GM18867 (cell line): ENCODE measurements around the gene CD1C.
"Not testable (repeated sequence)": the region's sequence is repeated elsewhere in the genome, so short reads cannot be mapped to it uniquely, and the experiment has no call there.

Source experiments
- ATAC-seq: cut with Tn5 transposase; IDR thresholded peaks from one replicate; pipeline ENCODE4 v1.9.1; 2021; ENCODE audit warnings: mild to moderate bottlenecking, moderate library complexity; ENCODE audit not compliant: unreplicated experiment

The CD1C gene

DNA sequence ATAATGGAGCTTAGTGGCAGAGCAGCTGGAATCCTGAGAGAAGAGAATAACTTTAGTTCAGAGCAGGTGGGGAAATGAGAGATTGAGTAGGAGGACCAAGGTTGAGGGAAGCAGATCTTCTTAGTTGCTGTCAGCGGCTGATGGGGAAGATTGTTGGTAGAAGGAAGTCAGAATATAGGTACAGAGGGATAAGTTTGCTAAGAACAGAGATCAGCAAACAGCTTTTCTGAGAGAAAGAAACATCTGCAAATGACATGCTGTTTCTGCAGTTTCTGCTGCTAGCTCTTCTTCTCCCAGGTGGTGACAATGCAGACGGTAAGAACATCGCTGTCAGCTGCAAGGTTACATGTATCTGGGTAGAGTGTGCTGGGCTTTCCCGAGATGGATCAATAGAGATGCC is at the start of gene CD1C:
CD1C (plus strand) TSS at position 113 of the 400 bp plus-strand sequence; CDS start at position 255, 142 bp downstream.
- ATAC-seq, result no peak

DNA sequence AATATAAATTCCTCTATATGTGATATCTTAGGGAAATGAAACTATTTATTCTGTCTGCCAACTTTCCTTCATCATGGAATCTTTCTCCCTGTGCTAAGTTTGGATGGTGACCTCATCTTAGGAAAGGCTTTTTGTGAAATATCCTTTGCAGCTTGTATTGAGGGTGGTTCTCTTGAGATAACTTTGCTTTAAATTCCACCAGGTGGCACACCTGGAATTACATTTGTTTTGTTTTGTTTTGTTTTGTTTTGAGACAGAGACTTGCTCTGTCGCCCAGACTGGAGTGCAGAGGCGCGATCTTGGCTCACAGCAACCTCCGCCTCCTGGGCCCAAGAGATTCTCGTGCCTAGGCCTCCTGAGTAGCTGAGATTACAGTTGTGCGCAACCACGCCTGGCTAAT is 43.1 kb upstream of the CD1C start:
- no peak for ATAC-seq

DNA sequence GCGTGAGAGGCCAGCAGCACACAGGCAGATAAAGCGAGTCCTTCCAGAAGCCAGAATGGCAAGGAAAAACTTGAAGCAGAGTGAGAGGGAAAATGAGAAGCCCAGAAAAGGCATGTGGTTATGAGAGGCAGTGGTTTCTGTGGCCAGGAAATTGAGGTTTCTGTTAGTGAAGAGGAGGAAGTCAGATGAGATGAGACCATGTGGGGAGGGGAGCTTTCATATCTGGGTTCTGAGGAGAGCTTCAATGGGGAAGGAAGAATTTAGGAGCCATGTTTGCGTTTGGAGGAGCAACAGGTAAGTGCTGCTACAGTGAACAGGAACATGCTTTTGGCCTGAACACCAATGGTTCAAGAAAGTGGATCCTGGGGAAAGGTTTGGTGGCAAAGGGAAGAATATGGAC is 41.6 kb upstream of the CD1C start:
- no peak for ATAC-seq

DNA sequence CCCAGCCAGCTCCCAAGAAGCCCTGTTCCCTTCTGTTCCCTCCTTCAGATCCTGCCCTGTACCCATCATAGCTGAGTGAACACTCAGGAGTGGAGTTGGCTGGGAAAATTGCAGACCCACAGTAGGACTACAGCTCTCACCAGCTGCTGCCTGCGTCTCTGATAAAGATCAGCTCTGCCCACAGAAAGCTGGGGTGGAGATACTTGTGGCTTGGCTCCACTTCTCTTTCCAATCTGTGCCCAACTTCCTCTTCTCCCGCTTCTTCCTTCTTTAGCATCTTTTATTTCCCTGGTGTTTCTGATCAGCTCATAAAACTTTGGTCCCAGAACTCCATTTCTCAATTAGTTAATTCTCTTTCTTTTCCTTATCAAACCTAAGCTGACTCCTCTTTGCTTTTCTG is 41.0 kb upstream of the CD1C start:
- ATAC-seq, result no peak

DNA sequence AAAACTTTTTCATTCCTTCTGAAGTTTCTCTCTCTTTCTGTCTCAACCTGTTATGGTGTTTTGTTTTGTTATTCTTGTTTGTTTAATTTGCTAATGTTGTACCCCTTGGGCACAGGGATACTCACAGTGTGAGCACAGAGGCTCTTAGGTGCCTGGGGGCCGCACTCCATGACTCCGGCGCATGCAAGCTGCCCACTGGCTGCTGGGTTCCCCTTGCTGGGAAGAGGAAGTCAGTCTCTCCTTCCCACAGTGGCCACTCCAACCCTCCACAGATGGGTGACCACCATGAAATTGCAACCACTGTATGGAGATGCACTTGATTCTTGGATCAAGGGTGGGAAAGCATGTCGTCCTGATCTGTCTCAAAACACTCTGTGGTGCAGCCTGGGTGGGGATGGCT is 40.1 kb upstream of the CD1C start:
- ATAC-seq, result no peak

DNA sequence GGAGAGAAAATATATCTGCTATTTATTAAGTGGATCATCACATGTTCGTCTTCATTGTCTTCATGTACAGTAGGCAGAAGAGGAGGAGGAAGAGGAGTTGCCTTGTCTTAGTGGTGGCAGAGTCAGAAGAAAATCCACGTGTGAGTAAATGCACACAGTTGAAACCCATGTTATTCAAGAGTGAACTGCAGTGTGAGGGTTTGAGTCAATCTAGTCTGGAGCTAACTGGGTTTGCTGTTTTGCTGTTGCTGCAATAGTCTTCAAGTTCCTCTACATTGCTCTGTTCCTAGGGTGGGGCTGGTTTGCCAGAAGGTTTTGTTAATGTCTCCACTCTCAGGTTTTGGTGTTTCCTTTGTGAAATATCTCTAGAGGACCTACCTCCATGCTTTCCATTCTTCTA is 38.6 kb upstream of the CD1C start:
- ATAC-seq, result no peak

DNA sequence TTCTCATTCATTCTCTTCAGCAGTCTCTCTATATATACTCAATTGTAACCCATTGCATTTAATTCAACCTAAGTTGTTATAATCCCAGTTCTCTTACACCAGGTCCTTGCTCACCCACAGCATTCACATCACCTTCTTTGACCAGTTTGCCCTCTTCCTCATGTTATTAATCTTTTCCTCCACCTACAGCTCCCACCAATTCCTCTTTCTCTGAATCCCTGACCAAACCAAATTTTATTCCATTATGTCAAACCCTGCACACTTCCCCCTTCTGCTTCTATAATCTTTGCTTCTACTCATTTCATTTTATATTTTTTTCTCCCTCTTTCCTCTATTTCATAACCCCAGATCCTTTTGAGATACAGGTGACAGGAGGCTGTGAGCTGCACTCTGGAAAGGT is 34.1 kb upstream of the CD1C start:
- ATAC-seq, result no peak

DNA sequence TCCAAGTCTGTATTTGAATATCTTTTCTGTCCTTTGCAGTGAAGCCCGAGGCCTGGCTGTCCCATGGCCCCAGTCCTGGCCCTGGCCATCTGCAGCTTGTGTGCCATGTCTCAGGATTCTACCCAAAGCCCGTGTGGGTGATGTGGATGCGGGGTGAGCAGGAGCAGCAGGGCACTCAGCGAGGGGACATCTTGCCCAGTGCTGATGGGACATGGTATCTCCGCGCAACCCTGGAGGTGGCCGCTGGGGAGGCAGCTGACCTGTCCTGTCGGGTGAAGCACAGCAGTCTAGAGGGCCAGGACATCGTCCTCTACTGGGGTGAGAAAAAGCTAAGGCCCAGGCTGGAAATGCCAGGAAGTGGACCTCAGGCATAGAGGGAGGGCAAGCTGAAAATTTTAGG is 33.0 kb upstream of the CD1C start:
- not testable (repeated sequence) for ATAC-seq

DNA sequence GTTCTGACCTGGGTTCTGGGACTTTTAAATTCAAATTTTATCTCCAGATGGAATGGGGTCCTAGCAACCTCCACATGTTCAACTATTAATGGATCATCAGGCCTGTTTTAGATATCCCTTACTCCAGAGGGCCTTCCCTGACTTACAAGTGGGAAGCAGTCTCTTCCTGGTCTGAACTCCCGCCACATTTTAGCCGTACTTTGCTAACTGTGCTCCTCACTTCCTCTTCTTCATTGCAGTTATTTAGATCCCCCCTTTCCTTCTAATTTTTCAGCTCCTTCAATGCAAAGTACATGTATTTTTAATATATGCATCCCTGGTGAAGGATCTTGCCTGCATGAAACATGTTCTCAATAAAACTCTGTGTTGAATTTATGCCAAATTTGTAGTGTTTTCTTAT is 31.8 kb upstream of the CD1C start:
- ATAC-seq, result no peak

DNA sequence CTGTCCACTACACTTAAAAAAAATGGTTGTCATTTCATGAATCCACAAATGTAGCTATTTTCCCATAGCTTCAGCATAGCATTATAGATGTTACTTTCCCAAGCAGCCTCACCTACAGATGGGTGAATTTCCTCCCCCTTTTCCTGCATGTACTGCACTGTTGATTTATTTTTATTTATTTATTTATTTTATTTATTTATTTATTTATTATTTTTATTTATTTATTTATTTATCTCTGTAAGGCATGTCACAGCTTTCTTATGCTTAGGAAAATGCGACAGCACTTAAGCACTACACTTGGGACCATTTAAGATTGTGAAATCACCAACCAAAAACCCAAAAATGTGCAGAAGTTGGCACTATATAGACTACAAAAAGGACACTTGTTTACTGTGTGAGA is 30.6 kb upstream of the CD1C start:
- ATAC-seq, result no peak

DNA sequence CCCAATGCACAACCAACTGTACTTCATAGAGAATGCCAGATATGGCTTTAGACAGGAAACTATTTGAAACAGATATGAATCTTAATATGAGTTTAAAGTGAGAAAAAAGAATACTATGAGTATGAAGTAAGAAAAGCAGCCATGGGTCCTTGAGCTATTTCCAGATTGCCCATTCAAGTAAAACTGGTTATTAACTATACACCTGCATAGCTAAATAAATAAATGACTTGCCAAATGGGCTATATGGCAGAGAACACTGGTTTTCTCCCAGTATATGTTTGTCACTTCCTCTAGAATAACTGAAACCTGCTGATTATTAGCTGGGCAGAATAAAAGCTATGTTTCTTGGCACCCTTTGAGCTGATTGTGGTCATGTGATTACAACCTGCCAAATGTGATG is 17.0 kb upstream of the CD1C start:
- ATAC-seq, result no peak

DNA sequence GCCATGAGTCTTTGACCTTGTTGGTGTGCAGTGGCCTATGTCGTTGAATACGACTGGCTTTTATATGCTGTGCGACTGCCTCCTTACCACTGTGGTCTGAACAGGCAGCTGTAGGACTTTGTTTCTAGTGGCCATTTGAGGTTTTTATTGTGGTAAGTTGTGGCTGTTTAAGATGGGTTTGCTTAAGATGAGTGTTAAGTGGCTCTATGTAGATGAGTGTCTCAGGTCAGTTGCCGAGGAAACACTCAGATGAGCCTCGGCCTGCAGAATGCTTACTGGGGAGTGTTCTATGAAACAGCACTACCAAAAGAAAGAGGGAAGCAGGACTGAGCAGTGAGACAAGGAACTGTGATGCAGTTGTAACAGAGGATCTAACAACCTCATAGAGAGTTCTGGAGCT is 14.9 kb upstream of the CD1C start:
- ATAC-seq, result peak; percentile 49

DNA sequence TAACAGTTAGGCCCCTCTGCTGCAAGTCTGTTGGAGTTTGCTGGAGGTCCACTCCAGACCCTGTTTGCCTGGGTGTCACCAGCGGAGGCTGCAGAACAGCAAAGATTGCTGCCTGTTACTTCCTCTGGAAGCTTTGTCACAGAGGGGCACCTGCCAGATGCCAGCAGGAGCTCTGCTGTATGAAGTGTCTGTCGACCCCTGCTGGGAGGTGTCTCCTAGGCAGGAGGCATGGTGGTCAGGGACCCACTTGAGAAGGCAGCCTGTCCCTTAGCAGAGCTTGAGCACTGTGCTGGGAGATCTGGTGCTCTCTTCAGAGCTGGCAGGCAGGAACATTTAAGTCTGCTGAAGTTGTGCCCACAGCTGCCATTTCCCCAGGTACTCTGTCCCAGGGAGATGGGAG is 7.3 kb upstream of the CD1C start:
- ATAC-seq, result not testable (repeated sequence)

DNA sequence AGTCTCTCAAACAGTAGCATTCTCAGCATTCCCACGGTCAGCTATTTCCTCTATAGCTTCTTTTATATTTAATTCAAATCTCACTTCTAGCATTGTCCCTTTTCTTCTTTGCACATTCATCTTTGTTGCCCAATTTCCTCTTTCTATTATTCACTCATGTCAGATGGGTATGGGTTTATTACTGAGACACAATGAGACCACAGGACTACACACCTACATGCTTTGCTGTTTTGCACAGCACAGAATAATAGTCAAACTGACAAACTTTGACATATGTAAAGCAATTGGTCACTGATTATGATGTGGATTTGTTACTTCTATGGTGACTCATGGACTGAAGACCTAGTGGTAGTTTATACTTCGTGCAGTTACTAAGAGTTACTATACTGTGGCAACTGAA is 5.8 kb upstream of the CD1C start:
- ATAC-seq, result peak; percentile 73

DNA sequence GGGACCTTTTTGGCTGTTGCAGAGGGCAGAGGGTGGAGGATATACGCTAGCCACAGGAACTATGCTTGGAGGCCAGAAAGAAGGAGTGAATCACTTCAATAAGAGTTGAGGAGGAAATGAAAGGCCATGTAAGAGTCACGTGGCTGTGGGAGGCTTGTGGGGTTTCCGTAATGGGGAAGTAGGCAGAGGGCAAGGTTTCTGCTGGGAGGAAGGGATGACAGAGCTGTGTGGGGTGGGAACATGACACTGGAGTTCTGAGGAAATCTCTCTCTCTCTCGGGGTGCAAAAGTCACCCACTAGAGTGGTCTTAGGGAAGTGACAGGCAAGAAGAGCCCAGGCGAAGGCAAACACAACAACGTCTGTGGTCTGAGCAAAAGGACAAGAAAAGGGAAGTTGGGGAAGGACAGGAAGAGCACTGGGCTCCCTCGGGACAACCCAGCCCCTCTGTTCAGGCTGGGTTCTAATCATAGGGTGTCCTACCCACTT is 3.9 kb upstream of the CD1C start:
- peak; percentile 62 for ATAC-seq

DNA sequence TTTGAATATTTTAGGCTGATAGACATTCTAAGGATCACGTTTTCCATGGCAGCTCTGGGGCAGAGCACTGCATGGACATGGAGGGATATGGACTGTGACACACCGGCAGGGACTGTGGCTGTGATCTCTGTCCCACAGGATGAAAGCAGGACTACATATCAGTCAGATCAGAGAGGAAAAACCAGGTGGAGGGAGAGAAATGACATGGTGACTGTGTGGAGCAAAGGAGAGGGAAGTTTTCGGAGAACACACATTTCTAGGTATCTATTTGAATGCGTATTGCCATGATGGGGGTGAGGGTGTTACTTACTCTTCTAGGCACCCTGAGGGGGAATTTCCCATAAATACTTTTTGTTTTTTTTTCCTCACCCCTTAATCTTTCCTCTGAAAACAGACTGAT is 3.2 kb upstream of the CD1C start:
- ATAC-seq, result no peak

DNA sequence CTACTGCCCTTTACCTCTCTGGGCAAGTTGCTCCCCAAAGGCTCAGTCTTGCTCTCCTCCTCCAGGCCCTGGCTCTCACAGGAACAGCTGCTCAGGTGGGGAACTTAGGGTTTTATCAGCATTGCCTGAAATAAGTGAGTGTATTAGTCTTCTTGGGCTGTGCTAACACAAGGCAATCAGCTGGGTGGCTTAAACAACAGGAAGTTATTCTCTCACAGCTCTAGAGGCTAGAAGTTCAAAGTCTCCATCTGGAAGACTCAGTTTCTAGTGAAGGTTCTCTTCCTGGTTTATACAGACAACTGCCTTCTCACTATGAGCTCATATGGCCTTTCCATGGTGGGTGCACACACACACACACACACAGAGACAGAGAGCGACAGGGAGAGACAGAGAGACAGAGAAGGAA is 2.8 kb upstream of the CD1C start:
- ATAC-seq, result no peak

DNA sequence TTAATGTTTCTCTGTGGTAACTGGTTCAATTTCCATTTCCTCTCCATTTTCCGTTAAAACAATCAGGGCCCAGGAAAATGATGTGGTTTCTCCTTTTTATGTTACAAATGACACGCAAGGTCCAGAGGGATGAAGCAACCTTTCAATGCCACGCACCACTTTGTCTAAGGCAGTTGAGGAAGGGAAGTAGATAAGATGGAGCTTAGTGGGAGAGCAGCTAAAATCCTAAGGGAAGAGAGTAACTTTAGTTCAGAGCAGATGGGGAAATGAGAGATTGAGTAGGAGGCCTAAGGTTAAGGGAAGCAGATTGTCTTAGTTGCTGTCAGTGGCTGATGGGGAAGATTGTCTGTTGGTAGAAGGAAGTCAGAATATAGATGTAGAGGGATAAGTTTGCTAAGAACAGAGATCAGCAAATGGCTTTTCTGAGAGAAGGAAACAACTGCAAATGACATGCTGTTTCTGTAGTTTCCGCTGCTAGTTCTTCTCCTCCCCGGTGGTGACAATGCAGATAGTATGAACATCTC is 660 bp downstream of the CD1C start:
- no peak for ATAC-seq

DNA sequence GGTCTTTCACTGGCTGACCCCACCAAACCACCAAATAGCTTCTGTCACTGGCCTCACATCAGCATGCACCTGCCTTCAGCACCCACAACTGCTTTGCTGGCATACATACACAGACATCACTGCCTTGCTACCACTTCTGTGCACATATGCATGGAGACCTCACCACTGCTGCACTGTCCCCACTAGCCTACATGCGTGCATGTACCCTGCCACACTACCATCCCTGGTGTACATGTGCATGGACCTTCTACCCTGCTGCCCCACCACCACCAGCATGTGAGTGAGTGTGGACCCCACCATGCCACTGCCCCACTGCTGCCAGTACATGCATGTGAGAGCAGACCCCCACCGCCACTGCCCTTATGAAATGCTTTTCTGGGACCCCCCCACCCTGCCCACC is 6.1 kb downstream of the CD1C start:
- no peak for ATAC-seq

DNA sequence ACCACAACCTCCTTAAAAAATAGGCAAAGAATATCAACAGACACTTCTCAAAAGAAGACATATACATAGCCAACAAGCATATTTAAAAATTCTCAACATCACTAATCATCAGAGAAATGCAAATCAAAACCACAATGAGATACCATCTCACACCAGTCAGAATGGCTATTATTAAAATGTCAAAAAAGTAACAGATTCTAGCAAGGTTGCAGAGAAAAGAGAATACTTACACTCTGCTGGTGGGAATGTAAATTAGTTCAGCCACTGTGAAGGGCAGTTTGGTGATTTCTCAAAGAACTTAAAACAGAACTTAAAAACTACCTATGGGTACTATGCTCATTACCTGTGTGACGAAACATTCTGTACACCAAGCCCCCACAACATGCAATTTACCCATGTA is 20.9 kb downstream of the CD1C start:
- peak; percentile 85 for ATAC-seq

DNA sequence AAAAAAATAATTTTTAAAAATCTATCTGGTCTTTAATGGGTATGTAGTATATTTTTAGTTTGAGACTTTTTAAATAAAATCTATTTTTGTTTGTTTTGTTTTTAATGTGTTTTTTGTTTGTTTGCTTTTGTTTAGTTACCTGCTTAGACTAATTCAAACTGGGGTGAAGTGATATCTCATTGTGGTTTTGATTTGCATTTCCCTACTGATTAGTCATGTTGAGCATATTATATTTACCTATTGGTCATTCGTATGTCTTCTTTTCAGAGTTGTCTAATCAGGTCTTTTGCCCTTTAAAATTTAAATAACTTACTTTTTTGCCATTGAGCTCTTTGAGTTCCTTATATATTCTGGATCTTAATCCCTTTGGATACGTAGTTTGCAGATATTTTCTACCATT is 21.3 kb downstream of the CD1C start:
- peak; percentile 82 for ATAC-seq

DNA sequence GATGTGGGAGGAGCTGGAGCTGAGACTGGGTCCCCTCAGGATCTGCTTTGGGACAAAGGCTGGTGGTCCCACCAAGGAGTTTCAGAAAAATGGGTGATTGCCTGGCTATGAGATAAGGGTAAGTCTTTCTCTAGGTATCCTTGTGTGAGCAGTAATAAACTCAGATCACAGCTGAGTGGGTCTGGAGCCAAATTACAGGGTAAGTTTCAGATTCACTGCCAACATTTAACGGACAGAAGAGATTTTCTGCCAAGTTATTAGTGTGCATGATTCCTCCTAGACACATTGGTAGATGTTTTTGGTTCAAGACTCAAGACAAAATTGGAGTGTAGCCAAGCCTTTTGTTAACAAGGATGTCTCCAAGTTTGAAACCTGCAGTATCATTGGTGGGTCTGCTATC is 34.1 kb downstream of the CD1C start:
- no peak for ATAC-seq

DNA sequence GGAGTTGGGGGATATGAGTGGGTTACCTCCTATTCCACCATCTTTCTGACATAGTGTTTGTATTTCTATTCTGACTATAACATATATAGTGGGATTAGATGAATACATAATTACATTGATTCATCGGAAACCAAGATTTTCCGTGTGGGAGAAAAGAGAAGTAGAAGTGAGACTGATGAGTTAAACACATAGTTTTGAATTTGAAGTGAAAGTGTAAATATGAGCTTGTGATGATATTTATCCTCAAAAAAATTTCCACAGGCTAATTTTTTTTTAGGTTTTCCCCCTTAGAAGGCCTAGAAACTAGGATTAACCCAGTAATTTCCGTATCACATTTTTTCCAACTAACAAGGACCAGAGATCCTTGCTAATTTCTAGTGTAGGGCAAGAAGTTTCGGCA is 34.7 kb downstream of the CD1C start:
- no peak for ATAC-seq

DNA sequence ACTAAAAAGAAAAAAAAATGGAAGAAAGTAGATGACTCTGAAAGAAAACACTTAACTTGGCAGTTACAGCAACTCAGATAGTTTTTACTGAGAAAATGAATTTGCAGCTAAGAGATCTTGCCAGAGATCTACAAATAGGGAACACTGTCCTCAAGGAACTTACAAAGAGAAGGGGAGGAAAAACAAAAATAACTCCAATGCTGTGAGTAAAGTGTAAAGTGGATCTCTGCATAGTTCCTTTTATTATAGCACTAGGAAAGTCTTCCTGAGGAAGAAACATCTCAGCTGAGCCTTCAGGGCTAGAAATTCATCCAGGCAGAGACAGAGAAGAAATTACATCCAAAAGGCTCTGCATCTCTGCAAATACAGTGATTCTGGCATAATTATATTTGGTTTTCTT is 37.8 kb downstream of the CD1C start:
- ATAC-seq, result no peak
